Measurements from ENCODE around the gene ANO10. TPM values are rescaled to one million over a fixed set of nuclear protein-coding genes. Genes with fewer than 3 reads are reported as not detected.
A peak's percentile ranks its signal among the peaks of the same experiment; 100 is the strongest.

ANO10 gene
- total and polyA plus RNA-seq, 2 of the 8 experiments (the other 6 are each of a cell fraction or from before 2014, with no cell fraction given) = 38.0 to 53.2 TPM

DNA sequence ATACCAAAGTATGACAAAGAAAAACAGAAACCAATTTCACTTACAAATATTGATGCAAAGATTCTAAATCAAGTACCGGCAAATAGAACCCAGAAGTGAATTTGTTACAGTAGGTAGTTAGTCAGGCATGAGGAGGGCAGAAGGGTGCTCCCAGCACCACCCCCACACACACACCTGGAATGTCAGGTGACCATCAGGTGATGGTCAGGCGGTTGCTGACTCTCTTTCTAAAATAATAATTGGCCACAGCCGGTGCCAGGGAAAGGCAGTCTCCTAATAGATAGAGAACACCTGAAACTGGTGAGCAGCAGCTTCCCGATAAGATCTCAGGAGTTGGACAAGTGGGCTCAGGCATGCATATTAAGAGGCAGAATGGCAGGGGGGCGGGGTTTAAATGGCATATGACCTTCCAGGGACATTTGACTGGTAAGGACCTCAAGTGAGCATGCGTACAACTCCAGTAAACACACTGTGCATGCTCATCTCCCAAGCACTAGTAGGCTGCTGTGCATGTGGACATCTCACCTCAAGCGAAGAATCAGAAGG, 131.1 kb downstream of the ANO10 start:
- H4K5ac ChIP-seq (ENCODE audit: insufficient read length, low read depth, low read length) = no peak overlapping the region
- H2BK5ac ChIP-seq (ENCODE audit: low read depth, low read length) = no peak overlapping the region
- CTCF ChIA-PET (ENCODE audit: partially characterized antibody) = interaction anchor here (1.6 kb wide), 1 partner anchor 12 kb away, joined by 5 read pairs; no protein-coding TSS in a partner anchor
- H3K4me1 ChIP-seq (replicated peaks in 1 of 4; ENCODE audit: control insufficient read depth in 3 of 4, insufficient read depth in 4 of 4, low read length in 3 of 4) = peaks cover 0 to 4% (median 0%) of the 10 kb centered on the region in 4 experiments; a peak in 1 of 7 replicates
- no peaks in the 10 kb centered on the region for H3K23me2 ChIP-seq (ENCODE audit: low read depth, low read length)
- no peaks in the 10 kb centered on the region for H3K27me3 ChIP-seq (replicated peaks in 1 of 4; ENCODE audit: control insufficient read depth in 3 of 4, extremely low read depth in 1 of 4, insufficient read depth in 3 of 4, low read length in 3 of 4)
- no peak overlapping the region for H3K23ac ChIP-seq (ENCODE audit: insufficient read length)
- no peaks in the 10 kb centered on the region; a peak in 1 of 8 replicates for H3K36me3 ChIP-seq (ENCODE audit: control insufficient read depth in 2 of 4, insufficient read depth in 4 of 4, low read length in 3 of 4)
- no peak overlapping the region for H3K4me3 ChIP-seq (ENCODE audit: extremely low read depth in 1 of 4, insufficient read depth in 2 of 4, low read depth in 3 of 4, low read length in 4 of 4)
- H2BK15ac ChIP-seq (ENCODE audit: low read length) = no peak overlapping the region
- H3K27ac ChIP-seq (ENCODE audit: low read depth, low read length) = no peak overlapping the region
- H4K20me1 ChIP-seq (replicated peaks in 1 of 2; ENCODE audit: control insufficient read depth in 1 of 2, insufficient read depth in 2 of 2, low read length in 2 of 2) = peaks cover 0 to 2% of the 10 kb centered on the region in 2 experiments
- no peak overlapping the region for H3K56ac ChIP-seq (replicated peaks; ENCODE audit: insufficient read length, low read depth, low read length)
- H3K9ac ChIP-seq (replicated peaks in 1 of 4; ENCODE audit: extremely low read depth in 1 of 4, low read depth in 3 of 4, low read length in 3 of 4) = no peak overlapping the region; a peak in 1 of 7 replicates
- no peaks in the 10 kb centered on the region; a peak in 1 of 4 replicates for H3K9me3 ChIP-seq (ENCODE audit: insufficient read depth in 2 of 2, low read depth in 1 of 2, low read length in 1 of 2)
- no peaks in the 10 kb centered on the region for H3K79me1 ChIP-seq (ENCODE audit: low read depth, low read length)
- FAIRE-seq = no peak
- H2BK120ac ChIP-seq (replicated peaks; ENCODE audit: low read depth, low read length) = no peak overlapping the region
- TF ChIP-seq CTBP2 (IDR thresholded peaks at IDR 0.05; ENCODE audit: borderline replicate concordance, insufficient read depth, insufficient read length, low read length) (no peak), RAD21 (IDR thresholded peaks at IDR 0.05 in 1 of 2, conservative IDR thresholded peaks at IDR 0.05 in 1 of 2; ENCODE audit: low read depth in 2 of 2, low read length in 2 of 2) (no peak), ATF3 (IDR thresholded peaks at IDR 0.05; ENCODE audit: insufficient read depth, low read depth, low read length) (no peak), SP4 (IDR thresholded peaks at IDR 0.05; ENCODE audit: low read length) (no peak), KDM4A (IDR thresholded peaks at IDR 0.05; ENCODE audit: low read depth, low read length, severe bottlenecking) (no peak), POU5F1 (IDR thresholded peaks at IDR 0.05; ENCODE audit: low read depth, low read length) (no peak), USF2 (IDR thresholded peaks at IDR 0.05; ENCODE audit: low read length) (peak; percentile 24; the same call in 1 of the 2 replicates), SIRT6 (IDR thresholded peaks at IDR 0.05; ENCODE audit: low read length) (no peak), POLR2AphosphoS5 (IDR thresholded peaks at IDR 0.05; ENCODE audit: low read depth, low read length) (no peak)
- H3K4me2 ChIP-seq (ENCODE audit: insufficient read depth in 1 of 2, low read depth in 2 of 2, low read length in 2 of 2) = no peak overlapping the region
- H3K79me2 ChIP-seq (ENCODE audit: control insufficient read depth in 1 of 2, insufficient read depth in 2 of 2, low read length in 2 of 2) = no peaks in the 10 kb centered on the region
- H2BK20ac ChIP-seq (ENCODE audit: low read length) = no peak overlapping the region
- H2AFZ ChIP-seq (ENCODE audit: low read length) = no peak overlapping the region
- H2BK12ac ChIP-seq (ENCODE audit: low read depth, low read length) = no peak overlapping the region
- H3K4ac ChIP-seq (replicated peaks; ENCODE audit: insufficient read length, low read depth, low read length) = no peak overlapping the region
- DNase-seq (ENCODE audit: low read depth in 1 of 2, low spot score in 2 of 2) = no peak
- no peak overlapping the region for H3K14ac ChIP-seq (ENCODE audit: insufficient read length)
- no peak overlapping the region for H4K91ac ChIP-seq (replicated peaks; ENCODE audit: insufficient read length, low read length)
- 82% methylated on average over 7 of the region's 7 CpGs; no CpG with 5 or more reads in 1 of the 2 experiments for WGBS, 2 experiments (ENCODE audit: extremely low coverage in 1 of 2, insufficient coverage in 1 of 2, insufficient read length in 1 of 2, insufficient replicate concordance in 2 of 2, low coverage in 1 of 2, low lambda C conversion rate in 2 of 2, missing lambda C conversion rate in 1 of 2)
- POLR2A ChIA-PET (ENCODE audit: partially characterized antibody) = interaction anchor here (1.0 kb wide), 1 partner anchor 9 kb away, joined by 4 read pairs; no protein-coding TSS in a partner anchor
- H4K8ac ChIP-seq (ENCODE audit: extremely low read depth, insufficient read depth, low read length) = no peak overlapping the region
- no peak overlapping the region for H2AK5ac ChIP-seq (ENCODE audit: low read depth, low read length)
- no peak overlapping the region for H3K18ac ChIP-seq (ENCODE audit: extremely low read depth, low read length)

Measured in H1 (cell line).